ENCODE data around the gene PHLDB3.
A peak's percentile ranks its signal among the peaks of the same experiment; 100 is the strongest.
"Not testable (repeated sequence)": the region's sequence is repeated elsewhere in the genome, so short reads cannot be mapped to it uniquely, and the experiment has no call there.

The PHLDB3 gene

GRCh38 chr19:43439032-43439708 is 65.4 kb downstream of the PHLDB3 start:
- peak; percentile 74 for DNase-seq

GRCh38 chr19:43438291-43439031 is 66.1 kb downstream of the PHLDB3 start:
- no peak for DNase-seq

GRCh38 chr19:43437712-43438111 is 66.8 kb downstream of the PHLDB3 start:
- no peak for DNase-seq

GRCh38 chr19:43437284-43437683 is 67.3 kb downstream of the PHLDB3 start:
- not testable (repeated sequence) for DNase-seq

GRCh38 chr19:43435775-43436174 is 68.8 kb downstream of the PHLDB3 start:
- DNase-seq = no peak

- DNase-seq = no peak
Observed at GRCh38 chr19:43433689-43434088, 70.9 kb downstream of the PHLDB3 start.

GRCh38 chr19:43433358-43433673 is 71.2 kb downstream of the PHLDB3 start:
- DNase-seq = no peak

- DNase-seq = no peak
Observed at GRCh38 chr19:43430976-43431375, 73.6 kb downstream of the PHLDB3 start.

- DNase-seq = peak; percentile 2
Observed at GRCh38 chr19:43430142-43430710, 74.3 kb downstream of the PHLDB3 start.

- DNase-seq = no peak
Observed at GRCh38 chr19:43429395-43429794, 75.2 kb downstream of the PHLDB3 start.

- peak; percentile 17 for DNase-seq
Observed at GRCh38 chr19:43425567-43426392, 78.8 kb downstream of the PHLDB3 start.
